Omental fat pad (tissue), 4 donors: Measurements from ENCODE around the gene NUP62. TPM values are rescaled to one million over a fixed set of nuclear protein-coding genes. Genes with fewer than 3 reads are reported as not detected.

Source experiments
- ATAC-seq: fragments of 150-250 bp; one replicate; pipeline ENCODE4 v1.9.1; 2016; ENCODE audit warnings: mild to moderate bottlenecking, moderate library complexity; ENCODE audit not compliant: low FRiP score
- DNase-seq: peaks from one replicate; pipeline ENCODE4 v3.0.0-alpha.2; 2019; ENCODE audit warnings: low spot score
- CTCF ChIP-seq, 3 donors: fragments of 450-650 bp; IDR thresholded peaks; one replicate each; pipeline ENCODE4 v1.5.1; 2016 to 2017; ENCODE audit warnings: antibody characterized with exemption in 3 of 3, mild to moderate bottlenecking in 3 of 3, moderate library complexity in 2 of 3
- total RNA-seq, 4 donors: library from RNA; depleted of rRNA; stranded (reverse); fragments of >200 nt; gene quantifications; one replicate each; pipeline ENCODE4 v1.1.0, GENCODE V29; 2016

NUP62 gene
- total RNA-seq, 4 donors from 2014 or later: 24.9 to 45.5 (median 30.6) TPM

GRCh38 chr19:49874503-49875157 is 54.7 kb downstream of the NUP62 start:
- no peak for ATAC-seq
- no peak for TF ChIP-seq CTCF (IDR thresholded peaks at IDR 0.05)
- DNase-seq: no peak

GRCh38 chr19:49873834-49874233 is 55.5 kb downstream of the NUP62 start:
- no peak for TF ChIP-seq CTCF (IDR thresholded peaks at IDR 0.05)
- ATAC-seq (no peak), DNase-seq (no peak)

- TF ChIP-seq CTCF (IDR thresholded peaks at IDR 0.05): no peak
- DNase-seq (no peak), ATAC-seq (no peak)
Observed at GRCh38 chr19:49873129-49873521, 56.2 kb downstream of the NUP62 start.

GRCh38 chr19:49872245-49873128 is 56.8 kb downstream of the NUP62 start:
- ATAC-seq (no peak), DNase-seq (no peak)
- TF ChIP-seq CTCF (IDR thresholded peaks at IDR 0.05): no peak

GRCh38 chr19:49871349-49871985 is 57.8 kb downstream of the NUP62 start:
- ATAC-seq: no peak
- no peak for TF ChIP-seq CTCF (IDR thresholded peaks at IDR 0.05)
- DNase-seq: no peak

- TF ChIP-seq CTCF (IDR thresholded peaks at IDR 0.05): no peak
- ATAC-seq (no peak), DNase-seq (no peak)
Observed at GRCh38 chr19:49870309-49870901, 58.9 kb downstream of the NUP62 start.
